Hematopoietic multipotent progenitor cell treated with erythropoietin and hydrocortisone succinate and interleukin-3 and kit ligand, for 8 days (in vitro differentiated cells): Measurements from ENCODE around the gene RLN3.
A peak's percentile ranks its signal among the peaks of the same experiment; 100 is the strongest.
"Not testable (repeated sequence)": the region's sequence is repeated elsewhere in the genome, so short reads cannot be mapped to it uniquely, and the experiment has no call there.

ENCODE experiments used
- DNase-seq: peaks from one replicate; pipeline ENCODE4 v3.0.0-alpha.2; 2015

RLN3 gene

DNA sequence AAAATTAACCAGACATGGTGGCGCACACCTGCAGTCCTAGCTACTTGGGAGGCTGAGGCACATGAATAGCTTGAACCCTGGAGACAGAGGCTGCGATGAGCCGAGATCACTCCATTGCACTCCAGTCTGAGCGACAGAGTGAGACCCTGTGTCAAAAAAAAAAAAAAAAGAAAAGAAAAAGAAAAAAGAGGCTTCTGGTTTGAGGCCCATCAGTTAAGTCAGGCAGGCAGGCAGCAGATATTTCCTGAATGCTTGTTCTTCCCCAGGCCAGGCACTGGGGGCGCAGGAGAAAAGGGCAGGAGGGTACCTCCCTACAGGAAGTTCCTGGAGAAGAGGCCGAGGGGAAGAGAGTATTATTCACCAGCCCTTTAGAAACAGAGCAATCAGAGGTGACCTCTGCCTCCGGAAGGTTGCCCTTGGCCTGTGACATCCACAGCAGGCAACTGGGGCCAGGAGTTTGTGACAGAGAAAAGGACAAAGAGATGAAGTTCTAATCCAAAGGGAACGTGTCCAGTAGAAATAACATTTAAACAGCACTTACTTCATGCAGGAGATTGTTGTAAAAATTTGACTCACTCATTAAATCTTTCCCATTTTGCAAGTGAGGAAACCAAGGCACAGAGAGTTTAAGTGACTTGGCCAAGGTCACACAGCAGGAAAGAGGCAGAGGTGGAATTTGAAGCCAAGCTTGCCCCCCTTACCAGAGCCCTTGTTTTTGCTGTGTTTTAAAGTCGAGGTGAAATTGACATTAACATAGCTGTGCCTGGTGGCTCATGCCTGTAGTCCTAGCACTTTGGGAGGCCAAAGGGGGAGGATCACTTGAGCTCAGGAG, 4.3 kb upstream of the RLN3 start:
- DNase-seq = peak; percentile 87

DNA sequence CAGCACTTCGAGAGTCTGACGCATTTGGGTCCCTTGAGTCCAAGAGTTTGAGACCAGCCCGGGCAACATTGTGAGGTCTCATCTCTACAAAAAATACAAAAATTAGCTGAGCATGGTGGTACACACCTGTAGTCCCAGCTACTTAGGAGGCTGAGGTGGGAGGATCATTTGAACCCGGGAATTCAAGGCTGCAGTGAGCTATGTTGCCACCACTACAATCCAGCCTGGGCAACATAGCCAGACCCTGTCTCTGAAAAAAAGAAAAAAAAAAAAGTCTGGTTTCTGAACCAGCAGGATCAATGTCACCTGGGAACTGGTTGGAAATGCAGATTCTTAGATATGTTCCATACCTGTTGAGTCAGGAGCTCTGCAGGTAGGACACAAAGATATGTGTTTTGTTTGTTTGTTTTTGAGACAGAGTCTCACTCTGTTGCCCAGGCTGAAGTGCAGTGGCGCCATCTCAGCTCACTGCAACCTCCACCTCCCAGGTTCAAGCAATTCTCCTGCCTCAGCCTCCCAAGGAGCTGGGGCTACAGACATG, 1.2 kb upstream of the RLN3 start:
- not testable (repeated sequence) for DNase-seq

DNA sequence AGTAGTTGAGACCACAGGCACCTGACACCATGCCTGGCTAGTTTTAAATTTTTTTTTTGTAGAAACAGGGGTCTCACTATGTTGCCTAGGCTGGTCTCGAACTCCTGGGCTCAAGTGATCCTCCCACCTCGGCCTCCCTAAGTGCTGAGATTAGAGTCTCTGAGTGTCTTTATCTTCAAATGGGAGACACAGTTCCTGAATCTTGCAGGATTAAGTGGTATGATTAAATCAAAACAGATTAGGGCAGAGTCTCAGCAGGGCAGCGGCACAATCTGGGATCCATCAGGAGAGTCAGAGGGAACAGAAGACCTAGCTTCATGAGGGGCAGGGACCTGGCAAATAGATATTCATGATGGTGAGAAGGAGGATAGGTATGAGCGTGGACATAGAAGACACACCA, 953 bp downstream of the RLN3 start:
- DNase-seq = no peak

DNA sequence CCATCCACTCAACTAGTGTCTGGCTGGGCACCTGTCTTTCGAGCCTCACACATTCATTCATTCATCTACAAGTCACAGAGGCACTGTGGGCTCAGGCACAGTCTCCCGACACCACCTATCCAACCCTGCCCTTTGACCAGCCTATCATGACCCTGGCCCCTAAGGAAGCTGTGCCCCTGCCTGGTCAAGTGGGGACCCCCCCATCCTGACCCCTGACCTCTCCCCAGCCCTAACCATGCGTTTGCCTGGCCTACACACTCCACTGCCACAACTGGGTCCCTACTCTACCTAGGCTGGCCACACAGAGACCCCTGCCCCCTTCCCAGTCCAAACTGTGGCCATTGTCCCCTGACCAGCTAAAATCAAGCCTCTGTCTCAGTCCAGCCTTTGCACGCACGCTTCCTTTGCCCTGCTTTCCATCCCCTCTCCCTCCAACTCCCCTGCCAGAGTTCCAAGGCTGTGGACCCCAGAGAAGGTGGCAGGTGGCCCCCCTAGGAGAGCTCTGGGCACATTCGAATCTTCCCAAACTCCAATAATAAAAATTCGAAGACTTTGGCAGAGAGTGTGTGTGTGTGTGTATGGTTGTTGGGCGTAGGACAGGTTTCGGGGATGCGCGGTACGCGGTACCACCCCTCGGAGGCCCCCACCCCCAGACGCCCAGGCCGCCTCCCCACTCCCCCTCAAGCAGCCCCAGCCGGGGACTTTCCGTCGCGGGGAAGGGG, 3.2 kb downstream of the RLN3 start:
- no peak for DNase-seq

DNA sequence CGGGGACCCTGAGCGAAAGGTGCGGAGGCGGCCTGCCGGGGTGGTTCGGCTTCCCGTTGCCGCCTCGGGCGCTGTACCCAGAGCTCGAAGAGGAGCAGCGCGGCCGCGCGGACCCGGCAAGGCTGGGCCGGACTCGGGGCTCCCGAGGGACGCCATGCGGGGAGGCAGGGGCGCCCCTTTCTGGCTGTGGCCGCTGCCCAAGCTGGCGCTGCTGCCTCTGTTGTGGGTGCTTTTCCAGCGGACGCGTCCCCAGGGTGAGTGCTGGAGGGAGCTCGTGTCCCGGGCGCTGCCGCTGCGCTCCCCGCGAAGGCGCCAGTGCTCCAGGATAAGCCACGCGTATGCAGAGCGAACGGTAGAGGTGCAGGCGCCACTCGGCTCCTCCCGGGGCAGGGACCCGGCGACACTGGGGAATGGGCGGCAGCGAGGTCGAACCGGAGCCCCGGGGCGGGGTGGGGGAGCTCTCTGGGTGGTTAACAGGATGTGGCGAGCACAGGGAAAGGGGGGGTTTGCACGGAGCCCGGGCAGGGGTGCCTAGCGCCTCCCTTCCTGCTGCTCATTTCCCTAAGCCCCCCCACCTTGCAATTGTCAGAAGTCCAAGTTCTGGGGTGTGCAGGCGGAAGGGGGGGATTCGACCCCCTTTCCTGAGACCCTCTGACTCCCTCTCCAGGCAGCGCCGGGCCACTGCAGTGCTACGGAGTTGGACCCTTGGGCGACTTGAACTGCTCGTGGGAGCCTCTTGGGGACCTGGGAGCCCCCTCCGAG, 4.0 kb downstream of the RLN3 start, which contains the start of gene IL27RA:
TSS of gene IL27RA (plus strand) at position 44 of the 762 bp plus-strand sequence. CDS start at position 155, 111 bp downstream.
- peak; percentile 77 for DNase-seq

DNA sequence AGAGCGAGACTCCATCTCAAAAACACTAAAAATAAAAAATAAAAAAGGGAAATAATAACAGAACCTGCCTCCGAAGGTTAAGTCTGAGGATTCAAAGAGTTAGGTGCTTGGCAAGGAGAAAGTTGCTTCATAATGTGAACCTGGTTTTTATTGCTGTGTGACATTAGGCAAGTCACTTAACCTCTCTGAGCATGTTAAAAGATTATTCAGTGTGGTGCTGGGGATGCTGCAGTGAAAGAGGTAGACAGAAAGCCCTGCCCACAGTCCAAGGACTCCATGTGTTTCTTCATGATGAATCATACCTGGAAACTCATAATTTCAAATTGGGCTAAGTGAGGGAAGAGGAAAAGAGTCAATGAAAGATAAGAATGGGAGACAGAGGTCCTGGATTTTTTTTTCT, 6.0 kb downstream of the RLN3 start:
- no peak for DNase-seq

DNA sequence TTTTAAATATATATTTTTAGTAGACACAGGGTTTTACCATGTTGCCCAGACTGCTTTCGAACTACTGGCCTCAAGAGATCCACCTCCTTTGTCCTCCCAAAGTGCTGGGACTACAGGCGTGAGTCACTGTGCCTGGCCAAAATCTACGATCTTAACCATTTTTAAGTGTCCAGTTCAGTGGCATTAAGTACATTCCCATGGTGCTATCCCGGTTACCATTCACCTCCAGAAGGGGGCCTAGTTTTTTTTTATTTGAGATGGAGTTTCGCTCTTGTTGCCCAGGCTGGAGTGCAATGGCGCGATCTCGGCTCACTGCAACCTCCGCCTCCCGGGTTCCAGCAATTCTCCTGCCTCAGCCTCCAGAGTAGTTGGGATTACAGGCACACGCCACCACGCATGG, 7.2 kb downstream of the RLN3 start:
- DNase-seq = not testable (repeated sequence)

DNA sequence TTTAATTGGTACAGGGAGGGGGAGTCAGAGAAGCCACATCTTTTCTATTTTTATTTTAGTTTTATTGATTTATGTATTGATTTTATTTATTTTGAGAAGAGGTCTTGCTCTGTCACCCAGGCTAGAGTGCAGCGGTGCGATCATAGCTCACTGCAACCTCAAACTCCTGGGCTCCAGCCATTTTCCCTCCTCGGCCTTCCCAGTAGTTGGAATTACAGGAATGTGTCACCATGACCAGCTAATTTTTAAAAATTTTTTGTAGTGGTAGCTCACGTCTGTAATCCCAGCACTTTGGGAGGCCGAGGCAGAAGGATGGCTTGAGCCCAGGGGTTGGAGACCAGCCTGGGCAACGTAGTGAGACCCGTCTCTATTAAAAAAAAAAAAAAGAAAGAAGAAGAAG, 7.8 kb downstream of the RLN3 start:
- DNase-seq = no peak

DNA sequence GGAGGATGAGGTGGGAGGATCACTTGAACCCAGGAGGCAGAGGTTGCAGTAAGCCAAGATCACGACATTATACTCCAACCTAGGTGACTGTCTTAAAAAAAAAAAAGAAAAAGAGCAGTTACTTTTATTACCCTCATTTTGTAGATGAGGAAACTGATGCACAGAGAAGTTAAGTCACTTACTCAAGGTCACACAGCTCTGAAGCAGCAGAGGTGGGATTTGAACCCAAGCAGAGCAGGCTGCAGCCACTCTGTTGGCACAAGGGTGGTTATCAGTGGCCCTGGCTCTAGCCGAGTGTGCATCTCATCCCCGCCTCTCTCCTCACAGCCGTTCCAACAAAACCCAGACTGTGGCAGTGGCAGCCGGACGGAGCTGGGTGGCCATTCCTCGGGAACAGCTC, 11.2 kb downstream of the RLN3 start:
- DNase-seq = no peak

DNA sequence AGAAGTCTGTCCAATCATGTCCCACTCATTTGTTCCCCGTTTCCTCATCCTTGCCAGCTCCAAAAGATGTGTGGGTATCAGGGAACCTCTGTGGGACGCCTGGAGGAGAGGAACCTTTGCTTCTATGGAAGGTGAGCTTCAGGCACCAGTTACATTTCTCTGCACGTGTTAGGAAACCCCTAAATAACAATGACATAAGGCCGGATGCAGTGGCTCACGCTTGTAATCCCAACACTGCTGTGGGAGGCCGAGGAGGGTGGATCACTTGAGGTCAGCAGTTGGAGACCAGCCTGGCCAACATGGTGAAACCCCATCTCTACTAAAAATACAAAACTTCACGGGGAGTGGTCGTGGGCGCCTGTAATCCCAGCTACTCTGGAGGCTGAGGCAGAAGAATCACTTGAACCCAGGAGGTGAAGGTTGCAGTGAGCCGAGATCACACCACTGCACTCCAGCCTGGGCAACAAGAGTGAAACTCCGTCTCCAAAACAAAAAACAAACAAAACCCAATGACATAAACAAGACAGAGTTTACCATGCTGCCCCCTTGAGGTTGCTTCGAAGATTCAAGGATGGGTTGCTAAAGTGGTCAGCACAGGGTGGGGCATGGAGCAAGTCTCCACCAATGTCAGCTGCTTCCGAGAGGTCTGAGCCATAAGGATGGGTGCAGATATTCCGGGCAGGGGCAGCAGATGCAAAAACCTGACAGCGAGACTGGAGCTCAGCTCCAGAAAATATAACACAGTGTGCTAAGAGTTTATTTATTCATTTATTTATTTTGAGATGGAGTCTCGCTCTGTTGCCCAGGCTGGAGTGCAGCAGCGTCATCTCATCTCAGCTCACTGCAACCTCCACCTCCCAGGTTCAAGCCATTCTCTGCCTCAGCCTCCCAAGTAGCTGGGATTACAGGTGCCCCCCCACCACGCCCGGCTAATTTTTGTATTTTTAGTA, 15.0 kb downstream of the RLN3 start:
- peak; percentile 83 for DNase-seq

DNA sequence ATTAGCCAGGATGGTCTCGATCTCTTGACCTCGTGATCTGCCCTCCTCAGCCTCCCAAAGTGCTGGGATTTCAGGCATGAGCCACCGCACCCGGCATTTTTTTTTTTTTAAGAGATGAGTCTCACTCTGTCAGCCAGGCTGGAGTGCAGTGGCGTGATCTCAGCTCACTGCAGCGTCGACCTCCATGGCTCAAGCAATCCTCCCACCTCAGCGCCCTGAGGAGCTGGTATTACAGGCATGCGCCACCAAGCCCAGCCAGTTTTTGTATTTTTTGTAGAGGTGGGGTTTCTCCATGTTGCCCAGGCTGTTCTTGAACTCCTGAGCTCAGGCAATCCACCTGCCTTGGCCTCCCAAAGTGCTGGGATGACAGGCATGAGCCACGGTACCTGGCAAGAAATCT, 19.9 kb downstream of the RLN3 start:
- DNase-seq = not testable (repeated sequence)

DNA sequence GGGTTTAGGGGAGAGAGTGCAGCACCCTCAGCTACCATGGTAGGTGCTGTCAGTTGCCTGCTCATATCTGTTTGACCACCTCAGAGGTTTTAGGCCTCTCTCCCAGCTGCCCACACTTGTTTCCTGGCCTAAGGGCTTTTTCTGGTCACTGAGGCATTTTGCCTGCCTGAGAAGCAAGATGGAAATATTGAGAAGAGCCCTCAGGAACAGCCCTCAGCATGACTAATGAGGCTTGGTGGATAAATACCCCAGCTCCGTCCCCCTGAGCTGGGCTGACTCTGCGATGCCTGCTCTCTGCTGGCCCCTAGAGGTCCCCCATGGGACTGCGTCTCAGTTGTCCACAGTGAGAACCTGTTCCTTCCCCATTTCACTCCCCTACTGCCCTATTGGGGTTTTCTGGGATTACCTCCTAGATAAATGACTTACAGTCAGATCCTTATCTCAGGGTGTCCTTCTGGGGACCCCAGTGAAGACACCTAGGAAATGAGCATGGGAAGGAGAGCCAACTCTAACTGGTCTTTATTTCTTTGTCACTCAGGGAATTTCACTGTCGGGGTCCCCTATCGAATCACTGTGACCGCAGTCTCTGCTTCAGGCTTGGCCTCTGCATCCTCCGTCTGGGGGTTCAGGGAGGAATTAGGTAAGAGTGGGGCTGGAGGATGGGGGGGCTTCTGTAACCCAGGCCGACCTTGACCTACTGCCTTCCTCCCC, 20.6 kb downstream of the RLN3 start:
- peak; percentile 65 for DNase-seq

DNA sequence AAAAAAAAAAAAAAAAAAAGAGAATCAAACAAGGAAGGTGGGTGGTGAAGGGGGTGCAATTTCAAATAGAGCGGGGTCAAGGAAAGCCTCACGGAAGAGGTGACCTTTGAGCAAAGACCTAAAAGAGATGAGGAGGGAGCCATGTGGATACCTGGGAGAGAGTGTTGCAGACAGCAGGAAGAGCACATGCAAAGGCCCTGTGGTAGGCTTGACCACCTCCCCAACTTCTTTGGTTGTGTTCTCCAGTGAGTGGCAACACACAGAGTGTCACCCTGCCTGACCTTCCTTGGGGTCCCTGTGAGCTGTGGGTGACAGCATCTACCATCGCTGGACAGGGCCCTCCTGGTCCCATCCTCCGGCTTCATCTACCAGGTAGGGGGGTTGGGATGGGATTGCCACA, 22.6 kb downstream of the RLN3 start:
- no peak for DNase-seq

DNA sequence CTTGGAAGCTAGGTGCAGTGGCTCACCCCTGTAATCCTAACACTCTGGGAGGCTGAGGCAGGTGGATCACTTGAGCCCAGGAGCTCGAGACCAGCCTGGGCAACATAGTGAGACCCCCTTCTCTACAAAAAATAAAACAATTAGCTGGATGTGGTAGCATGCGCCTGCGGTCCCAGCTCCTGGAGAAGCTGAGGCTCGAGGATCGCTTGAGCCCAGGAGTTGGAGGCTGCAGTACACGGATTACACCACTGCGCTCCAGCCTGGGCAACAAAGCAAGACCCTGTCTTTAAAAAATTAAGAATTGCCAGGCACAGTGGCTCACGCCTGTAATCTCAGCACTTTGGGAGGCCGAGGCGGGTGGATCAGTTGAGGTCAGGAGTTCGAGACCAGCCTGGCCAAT, 23.0 kb downstream of the RLN3 start:
- not testable (repeated sequence) for DNase-seq

DNA sequence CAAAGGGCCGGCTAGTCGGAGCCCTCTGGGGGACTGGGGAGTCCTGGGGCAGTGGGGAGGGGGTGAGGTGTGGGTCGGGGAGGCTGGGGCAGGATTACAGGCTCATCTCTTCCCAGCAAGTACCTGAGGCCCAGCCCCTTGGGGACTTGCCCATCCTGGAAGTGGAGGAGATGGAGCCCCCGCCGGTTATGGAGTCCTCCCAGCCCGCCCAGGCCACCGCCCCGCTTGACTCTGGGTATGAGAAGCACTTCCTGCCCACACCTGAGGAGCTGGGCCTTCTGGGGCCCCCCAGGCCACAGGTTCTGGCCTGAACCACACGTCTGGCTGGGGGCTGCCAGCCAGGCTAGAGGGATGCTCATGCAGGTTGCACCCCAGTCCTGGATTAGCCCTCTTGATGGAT, 24.0 kb downstream of the RLN3 start:
- no peak for DNase-seq

DNA sequence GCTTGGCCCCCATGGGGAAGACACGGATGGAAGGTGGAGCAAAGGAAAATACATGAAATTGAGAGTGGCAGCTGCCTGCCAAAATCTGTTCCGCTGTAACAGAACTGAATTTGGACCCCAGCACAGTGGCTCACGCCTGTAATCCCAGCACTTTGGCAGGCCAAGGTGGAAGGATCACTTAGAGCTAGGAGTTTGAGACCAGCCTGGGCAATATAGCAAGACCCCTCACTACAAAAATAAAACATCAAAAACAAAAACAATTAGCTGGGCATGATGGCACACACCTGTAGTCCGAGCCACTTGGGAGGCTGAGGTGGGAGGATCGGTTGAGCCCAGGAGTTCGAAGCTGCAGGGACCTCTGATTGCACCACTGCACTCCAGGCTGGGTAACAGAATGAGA, 24.5 kb downstream of the RLN3 start:
- DNase-seq = no peak

DNA sequence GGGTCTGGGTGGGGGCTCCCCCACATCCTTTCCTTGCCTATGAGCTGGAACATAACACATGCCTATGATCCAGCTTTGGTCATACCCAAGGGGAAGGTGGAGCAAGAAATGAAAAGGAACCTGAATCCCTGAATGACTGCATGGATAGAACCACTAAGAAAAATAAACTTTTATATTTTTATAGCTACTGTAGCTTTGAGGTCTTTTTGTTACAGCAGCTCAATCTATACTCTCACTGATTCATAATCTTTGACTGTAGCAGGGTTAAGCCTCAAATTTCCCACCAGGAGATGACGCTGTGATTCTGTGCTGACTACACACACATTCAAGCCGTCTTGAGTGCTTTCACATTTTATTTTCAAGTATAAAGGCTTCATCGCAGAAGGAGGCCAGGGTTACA, 25.1 kb downstream of the RLN3 start:
- no peak for DNase-seq

DNA sequence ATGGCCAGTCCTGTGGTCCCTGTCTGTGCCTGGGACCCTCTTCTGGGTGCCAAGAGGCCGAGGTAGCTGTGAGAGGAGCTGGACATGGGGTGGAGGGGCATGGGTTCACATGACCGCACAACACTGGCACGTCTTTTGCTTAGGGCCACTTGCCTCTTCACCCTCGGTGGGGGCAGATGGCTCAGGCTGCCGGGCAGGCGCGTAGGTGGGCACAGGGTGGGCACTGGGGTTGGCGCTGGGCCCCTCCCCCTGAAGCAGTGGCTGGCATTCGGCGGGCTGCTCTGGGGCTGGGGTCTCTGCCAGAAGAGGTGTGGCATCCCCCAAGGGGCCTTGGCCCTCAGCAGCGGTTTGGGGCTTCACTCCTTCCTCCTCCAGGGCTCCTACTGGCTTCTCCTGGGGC, 25.6 kb downstream of the RLN3 start:
- DNase-seq = no peak

DNA sequence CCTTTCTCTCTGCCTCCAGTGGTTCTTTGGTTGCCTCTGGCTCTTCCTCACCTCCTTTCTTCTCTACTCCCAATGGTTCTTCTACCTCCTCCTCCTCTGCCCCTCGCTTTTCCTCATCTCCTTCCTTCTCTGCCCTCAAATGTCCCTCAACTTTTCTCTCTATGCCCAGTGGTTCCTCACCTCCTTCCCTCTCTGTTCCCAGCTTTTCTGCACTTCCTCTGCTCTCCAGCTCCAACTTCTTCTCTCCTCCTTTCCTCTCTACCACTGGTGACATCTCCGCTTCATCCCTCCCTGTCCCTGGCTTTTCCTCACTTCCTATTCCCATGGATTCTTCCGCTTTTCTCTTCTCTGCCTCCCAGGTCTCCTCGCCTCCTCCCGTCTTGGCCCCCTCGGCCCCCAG, 26.2 kb downstream of the RLN3 start:
- DNase-seq = no peak

DNA sequence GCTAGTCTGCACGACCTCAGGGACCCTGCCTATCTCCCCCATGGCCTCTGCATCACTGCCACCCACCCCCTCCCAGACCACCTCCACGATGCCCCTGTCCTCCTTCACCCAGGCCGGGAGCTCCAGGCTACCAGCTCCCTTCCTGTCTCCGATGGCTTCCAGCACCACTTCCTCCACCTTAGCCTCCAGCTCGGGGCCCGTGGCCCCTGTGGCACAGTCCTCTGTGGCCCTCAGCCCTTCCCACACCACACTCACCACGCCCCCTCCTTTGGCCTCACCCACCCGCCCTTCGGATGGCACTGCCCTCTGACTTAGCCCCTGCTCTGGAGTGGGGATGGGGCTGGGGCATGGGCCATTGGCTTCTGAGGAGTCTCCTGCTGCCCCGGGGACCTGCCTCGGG, 26.8 kb downstream of the RLN3 start:
- DNase-seq = no peak

DNA sequence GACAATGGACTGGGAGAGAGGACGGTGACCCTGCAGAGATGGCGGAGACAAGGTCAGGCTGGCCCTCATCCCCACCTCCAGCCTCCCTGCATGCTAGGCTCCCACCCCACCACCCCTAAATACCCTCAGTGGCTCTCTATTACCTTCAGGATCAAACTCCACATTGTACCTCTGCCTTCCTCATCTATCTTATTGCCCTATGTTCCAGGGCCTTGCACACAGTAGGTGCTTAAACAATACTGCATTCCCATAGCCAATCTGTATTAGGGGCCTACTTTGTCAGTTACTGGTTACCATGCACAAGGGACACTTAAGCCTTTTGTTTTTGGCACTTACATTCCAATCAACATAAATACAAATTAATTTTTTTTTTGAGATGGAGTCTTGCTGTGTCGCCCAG, 27.4 kb downstream of the RLN3 start:
- DNase-seq = no peak
